Activated CD4-positive, alpha-beta T cell treated with anti-CD3 and anti-CD28 coated beads, Interleukin-2, Interleukin-6, amounts not matched to agents 100 ng/mL and 50 ng/mL, durations not matched to agents 16 hours and 8 hours (primary cell): ENCODE results near the gene TMEM42.
"Not testable (repeated sequence)": the region's sequence is repeated elsewhere in the genome, so short reads cannot be mapped to it uniquely, and the experiment has no call there.

Experiments used
- DNase-seq: peaks from one replicate; pipeline ENCODE4 v3.0.0-alpha.2; 2020

The TMEM42 gene

DNA sequence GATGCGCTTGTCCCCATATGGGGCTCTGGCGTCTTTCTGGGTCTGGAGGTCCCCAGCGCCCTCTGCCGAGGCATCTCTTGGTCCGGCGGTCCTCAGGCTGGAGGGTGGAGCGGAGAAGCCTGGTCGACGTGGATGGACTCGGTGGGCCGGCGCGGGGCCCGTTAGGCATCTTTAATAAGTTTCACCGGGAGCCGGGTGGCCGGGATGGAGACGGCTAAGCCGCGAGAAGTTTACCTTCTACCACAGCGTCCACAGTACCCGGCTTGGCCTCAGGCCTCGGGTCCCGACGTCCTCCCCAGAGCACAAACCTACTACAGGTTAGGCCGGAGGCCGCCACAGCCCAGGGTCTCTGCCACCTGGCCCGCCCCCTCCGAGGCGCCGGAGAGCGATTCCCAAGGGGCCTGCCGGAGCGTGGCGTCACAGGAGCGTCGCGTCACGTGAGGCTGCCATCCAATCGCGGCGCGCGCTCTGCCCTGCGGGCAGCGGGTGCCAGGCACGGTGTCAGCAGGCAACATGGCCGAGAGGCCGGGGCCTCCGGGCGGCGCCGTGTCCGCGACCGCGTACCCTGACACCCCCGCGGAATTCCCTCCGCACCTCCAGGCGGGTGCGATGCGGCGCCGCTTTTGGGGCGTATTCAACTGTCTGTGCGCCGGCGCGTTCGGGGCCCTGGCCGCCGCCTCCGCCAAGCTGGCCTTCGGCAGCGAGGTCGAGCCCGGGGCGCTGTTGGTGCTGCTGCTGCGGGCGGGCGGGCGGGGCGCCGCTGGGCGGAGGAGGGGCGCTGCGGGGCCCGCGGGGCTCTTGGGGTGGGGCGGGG lies at the start of gene TMEM42:
Gene TMEM42, plus strand, starts transcription at position 501 of the 814 bp plus-strand sequence. Its CDS starts 13 bp downstream, at position 514.
- peak; percentile 94 for DNase-seq

DNA sequence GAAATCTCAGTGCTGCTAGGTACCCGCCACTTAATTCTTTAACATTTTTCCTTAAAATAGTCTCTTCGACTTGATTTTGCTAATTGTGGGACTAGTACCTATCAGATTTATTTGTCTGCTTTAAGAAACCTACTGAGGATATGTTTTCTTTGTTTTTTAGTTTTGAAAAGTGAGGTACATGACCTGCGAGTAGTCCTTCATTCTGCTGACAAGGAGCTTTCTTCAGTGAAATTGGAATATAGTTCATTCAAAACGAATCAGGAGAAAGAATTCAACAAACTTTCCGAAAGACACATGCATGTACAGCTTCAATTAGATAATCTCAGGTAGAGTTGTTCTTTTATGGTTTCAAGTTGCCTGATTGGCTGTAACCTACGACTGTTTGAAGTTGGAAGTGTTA lies 47.0 kb upstream of the TMEM42 start:
- no peak for DNase-seq

- DNase-seq: not testable (repeated sequence)
Measured at GRCh38 chr3:44816334-44816733, 45.4 kb upstream of the TMEM42 start.

- not testable (repeated sequence) for DNase-seq
Measured at GRCh38 chr3:44821206-44821605, 40.5 kb upstream of the TMEM42 start.

GRCh38 chr3:44825264-44825925 lies 36.3 kb upstream of the TMEM42 start:
- DNase-seq: no peak

DNA sequence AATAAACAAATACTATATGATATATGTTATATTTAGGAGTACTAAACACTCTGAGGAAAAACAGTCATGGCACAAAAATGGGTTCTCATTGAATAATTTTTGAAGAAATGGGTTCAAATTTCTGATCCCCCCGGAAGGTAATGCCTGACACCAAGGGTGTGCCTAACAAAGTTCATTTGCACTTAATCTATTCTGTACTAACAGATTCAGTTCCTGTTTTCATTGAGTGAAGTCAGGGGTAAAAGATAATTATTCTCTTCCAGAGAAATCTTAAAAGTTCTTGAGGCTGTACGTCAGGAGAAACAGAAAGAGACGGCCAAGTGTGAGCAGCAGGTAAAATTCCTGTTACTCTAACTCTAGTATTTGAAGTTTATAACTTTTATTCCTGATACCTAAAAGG lies 34.5 kb upstream of the TMEM42 start:
- no peak for DNase-seq

DNA sequence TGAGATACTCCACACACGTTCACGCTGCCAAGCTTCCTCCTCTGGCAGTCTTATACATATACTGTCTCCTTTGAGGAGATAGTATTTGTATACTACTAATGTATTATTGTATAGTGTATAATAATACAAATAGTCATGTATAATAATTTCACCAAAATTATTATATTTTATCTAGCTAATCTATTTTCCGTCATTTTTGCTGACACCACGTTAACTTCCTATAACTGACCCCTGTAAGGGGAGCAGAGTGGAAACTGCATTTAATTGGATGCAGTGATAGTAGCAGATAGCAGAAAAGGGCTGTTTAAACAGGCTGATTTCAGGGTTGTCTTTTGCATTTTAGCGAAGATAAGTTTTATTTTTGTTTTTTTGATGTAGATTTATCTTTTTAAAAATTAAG lies 30.5 kb upstream of the TMEM42 start:
- DNase-seq: no peak

- DNase-seq: no peak
Measured at GRCh38 chr3:44832032-44832431, 29.7 kb upstream of the TMEM42 start.

- no peak for DNase-seq
Measured at GRCh38 chr3:44832965-44833364, 28.7 kb upstream of the TMEM42 start.

GRCh38 chr3:44833394-44833793 lies 28.3 kb upstream of the TMEM42 start:
- no peak for DNase-seq

- no peak for DNase-seq
Measured at GRCh38 chr3:44835684-44836083, 26.0 kb upstream of the TMEM42 start.

GRCh38 chr3:44842376-44842775 lies 19.3 kb upstream of the TMEM42 start:
- no peak for DNase-seq

- DNase-seq: no peak
Measured at GRCh38 chr3:44845528-44846520, 15.9 kb upstream of the TMEM42 start.

DNA sequence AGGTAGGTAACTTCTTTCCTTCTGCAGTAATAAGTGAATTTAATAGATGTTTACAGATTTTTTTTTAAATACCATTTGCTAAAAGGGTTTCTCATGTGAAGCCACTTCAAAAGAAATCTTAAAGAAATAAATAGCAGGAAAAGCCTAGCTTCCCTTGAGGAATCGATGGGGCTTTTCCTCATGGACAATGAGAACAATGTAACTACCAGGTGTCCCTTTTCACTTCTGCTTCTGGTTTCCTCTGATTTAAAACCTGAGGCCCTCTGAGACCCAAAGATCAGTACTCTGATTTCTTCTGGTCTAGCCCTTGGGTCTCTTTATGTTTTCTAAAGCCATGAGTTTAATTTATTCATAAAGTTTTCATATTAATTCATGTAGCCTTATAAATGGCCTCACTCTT lies 13.1 kb upstream of the TMEM42 start:
- DNase-seq: no peak

DNA sequence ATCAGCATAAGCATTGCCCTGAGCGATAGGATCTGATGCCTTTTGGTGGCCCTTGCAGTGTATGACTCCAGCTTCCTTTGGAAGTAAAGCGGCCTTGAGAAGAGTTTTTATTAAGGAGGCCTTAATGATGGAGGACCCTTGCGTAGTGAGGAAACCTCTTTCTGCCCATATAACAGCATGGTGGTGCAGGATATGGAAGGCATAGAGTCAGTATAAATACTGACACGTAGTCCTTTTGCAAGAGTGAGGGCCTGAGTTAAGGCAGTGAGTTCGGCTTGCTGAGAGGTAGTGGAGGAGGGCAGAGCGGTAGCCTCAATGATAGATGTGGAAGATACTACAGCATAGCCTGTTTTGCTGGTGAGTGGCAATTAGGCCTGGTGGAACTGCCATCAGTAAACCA lies 5.0 kb upstream of the TMEM42 start:
- not testable (repeated sequence) for DNase-seq

- no peak for DNase-seq
Measured at GRCh38 chr3:44860117-44860516, 1.6 kb upstream of the TMEM42 start.

GRCh38 chr3:44862226-44862637 lies 520 bp downstream of the TMEM42 start:
- peak; percentile 28 for DNase-seq

DNA sequence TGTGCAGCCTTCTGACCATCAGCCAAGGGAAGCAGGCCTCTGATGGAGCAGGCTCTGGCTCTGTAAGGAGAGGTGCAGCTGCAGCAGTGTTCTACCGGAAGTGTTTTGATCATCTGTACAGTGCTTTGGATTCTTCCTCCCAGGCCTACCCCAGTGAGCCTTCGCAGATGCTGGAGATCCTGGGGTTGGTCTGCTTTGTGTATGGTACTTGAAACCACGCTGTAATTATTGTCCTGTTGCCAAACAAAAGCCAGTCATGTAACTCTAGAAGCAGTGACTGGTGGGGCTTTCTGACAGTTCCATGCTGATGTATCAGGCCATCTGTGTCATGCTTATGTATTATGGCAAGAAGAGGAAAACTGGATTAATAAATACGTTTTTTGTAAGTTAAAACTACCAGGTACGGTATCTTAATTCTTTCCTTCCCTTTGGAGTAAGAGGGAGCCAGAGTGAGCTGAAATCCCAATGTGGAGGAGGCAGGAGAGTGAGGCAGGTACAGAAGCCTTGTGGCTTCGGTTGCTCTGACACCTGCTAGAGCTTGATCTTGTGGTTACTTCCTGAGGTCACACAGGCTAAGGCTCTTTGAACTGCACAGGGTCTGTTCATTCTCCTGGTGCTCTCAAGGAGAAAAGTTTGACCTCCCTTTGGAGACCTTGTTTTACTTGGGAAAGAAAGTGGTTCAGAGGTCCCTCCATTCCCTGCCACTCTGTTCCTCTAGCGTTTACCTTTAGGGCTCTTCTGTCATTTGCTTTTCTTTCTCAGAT lies 3.7 kb downstream of the TMEM42 start:
- DNase-seq: no peak

- no peak for DNase-seq
Measured at GRCh38 chr3:44867421-44868111, 5.9 kb downstream of the TMEM42 start.

DNA sequence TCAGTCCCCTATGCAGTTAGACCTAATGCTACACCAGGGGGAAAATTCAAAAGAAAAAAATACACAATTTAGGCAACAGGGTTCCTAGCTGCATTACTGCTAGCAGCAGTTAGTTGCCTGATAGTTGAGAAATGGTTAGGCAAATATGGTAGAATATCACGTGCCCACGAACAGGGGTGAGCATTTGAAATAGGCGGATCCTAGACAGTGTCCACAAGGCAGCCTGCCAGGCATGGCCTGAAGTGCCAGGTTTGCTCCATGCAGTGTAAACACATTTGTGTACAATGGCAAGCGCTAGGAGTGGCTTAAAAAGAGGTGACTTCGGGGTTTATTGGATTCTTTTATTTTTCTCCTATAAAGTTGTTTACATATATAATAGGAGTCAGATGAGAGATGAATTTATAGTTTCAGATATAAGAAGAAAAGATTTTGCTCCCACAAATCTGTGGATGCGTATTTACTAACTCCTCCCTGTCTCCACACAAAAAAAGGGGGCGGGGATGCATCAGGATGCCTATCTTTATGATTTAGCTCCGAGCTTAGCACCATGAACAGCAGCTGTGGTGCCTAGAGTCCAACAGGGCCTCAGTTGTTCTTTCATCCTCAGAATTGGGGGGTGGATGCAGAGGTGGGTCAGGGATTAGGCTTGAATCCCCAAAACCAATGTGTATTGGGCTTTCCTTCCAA lies 8.8 kb downstream of the TMEM42 start:
- no peak for DNase-seq

DNA sequence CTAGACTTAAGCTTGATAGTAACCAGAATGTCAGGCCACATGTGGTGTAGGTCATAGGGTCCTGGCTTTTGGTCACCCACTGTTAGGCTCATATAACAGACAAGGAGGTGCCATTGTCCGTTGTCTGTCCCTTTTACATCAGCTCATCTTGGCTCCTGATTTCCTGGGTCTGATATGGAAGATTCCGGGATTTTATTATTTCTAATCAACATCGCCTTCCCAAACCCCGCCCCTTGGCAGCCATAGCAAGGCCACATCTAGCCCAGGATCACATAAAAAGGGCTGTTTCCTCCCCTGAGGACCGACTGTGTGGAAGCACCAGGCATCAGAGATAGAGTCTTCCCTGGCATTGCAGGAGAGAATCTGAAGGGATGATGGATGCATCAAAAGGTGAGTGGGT lies 12.6 kb downstream of the TMEM42 start, which contains the start of gene TGM4:
Gene TGM4, plus strand, starts transcription at position 301 of the 400 bp plus-strand sequence. Its CDS starts 71 bp downstream, at position 372.
- no peak for DNase-seq
